ENCODE data around the gene TMEM190. TPM values are rescaled to one million over a fixed set of nuclear protein-coding genes. Genes with fewer than 3 reads are reported as not detected.
A peak's percentile ranks its signal among the peaks of the same experiment; 100 is the strongest.
"Not testable (repeated sequence)": the region's sequence is repeated elsewhere in the genome, so short reads cannot be mapped to it uniquely, and the experiment has no call there.

The TMEM190 gene
- total RNA-seq, 2 donors from 2014 or later, result not detected

GRCh38 chr19:55406826-55407549, 30.4 kb downstream of the TMEM190 start:
- ATAC-seq (peak in 1 of 2 donors; percentile 25), DNase-seq (peak; percentile 58)
- intact Hi-C loops (cut with DNase I), result no loop called here

GRCh38 chr19:55407550-55407799, 30.8 kb downstream of the TMEM190 start, which contains the start of gene UBE2S:
Gene UBE2S (minus strand): TSS chr19:55407788. CDS start chr19:55407589, 199 bp downstream.
- ATAC-seq; DNase-seq; intact Hi-C loops (cut with DNase I): not testable (repeated sequence)

- peak; percentile 99 for DNase-seq
- intact Hi-C loops (cut with DNase I), result no loop called here
- ATAC-seq, result peak; percentile 96 to 97
Measured at GRCh38 chr19:55407800-55408532, 31.3 kb downstream of the TMEM190 start.

DNA sequence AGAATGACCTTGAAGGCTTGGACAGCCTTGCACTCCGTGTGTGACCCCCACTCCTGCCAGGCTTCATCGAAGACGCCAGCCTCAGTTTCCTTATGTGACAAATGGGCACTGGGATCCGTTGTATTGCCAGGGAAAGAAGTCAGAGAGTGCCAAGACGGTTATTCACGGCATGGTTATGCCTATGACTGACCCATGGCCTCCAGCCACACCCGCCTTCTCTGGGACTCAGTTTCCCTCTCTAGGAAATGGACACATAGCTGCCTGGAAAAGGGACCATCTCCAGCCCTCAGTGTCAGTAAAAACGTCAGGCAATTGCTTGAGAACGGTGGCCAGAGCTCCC, 31.9 kb downstream of the TMEM190 start:
- DNase-seq (no peak), ATAC-seq (no peak)
- intact Hi-C loops (cut with DNase I), result no loop called here

GRCh38 chr19:55409179-55409578, 32.6 kb downstream of the TMEM190 start:
- intact Hi-C loops (cut with DNase I); DNase-seq; ATAC-seq: not testable (repeated sequence)

DNA sequence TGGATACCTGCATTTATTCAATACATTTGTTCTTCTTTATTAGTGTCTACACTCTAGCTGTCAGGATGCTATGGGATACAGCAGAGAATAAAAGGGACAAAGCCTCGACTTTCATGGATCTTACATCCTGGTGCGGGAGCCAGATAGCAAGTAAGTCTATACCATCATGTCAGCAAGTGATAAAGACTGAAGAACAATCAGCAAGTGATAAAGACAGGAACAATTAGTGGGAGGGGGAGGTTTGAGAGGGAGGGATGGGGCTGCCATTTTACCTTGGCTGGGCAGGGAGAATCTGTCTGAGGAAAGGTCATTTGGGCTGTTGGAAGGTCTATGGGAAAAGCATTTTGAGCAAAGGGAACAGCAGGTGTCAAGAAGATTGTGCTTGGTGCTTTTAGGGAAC, 33.5 kb downstream of the TMEM190 start:
- DNase-seq (no peak), ATAC-seq (no peak)
- intact Hi-C loops (cut with DNase I), result loop anchor here in 1 of 2 donors (10.0 kb wide), 1 partner anchor 265 kb away; the partner anchor contains the start of gene TNNT1

GRCh38 chr19:55418185-55418584, 41.6 kb downstream of the TMEM190 start:
- ATAC-seq (peak; percentile 87 to 94), DNase-seq (peak; percentile 37)
- intact Hi-C loops (cut with DNase I), result loop anchor here (2.0 to 10.0 kb wide), 2 partner anchors 273 to 277 kb away; partner anchors contain the start of gene TNNT1 (in 1 of the 2)

DNA sequence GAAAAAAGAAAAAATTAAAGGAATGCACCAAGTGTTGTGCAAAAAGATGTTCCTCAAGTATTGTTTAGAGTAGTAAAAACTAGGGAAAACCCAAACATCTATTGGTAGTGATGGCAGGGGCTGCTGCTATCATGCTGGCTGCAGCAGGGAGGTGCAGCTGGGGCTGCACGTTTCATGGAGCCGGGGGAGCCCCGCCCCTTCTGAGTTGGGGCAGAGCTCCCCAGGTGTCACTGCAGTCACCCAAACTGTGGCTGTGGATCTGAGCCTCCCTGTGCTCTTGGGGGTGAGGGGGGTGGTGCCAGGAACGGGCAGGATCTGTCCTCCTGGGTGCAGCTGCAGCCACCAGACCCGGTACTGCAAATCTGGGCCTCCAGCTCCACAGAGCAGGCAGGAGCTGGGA, 42.5 kb downstream of the TMEM190 start:
- ATAC-seq (no peak), DNase-seq (no peak)

DNA sequence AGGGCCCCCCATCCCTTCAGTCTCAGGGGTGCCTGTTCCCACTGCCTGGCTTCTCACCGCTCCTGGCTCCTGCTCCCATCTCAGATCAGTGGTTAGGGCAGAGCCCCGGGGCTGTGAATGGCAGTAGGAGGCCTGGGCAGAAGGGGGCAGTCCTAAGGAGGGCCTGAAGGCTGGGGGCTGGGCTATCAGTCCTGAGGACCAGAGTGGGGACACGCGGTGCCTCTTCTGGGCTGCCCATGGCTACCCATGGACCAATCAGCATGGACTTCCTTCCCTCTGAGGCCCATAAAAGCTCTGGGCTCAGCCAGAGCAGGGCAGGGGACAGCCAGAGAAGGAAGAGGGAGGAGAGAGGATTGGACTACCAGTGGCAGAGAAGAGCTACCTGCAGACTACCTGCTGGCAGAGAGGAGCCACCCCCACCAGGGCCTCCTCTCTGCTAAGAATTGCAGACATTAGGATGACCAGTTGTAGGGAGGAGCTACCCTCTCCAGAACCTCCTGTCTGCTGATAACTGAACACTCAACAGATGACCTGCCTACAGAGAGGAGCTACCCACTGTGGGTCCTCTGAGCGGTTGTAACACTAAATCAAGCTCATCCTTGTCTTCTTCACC, 43.1 kb downstream of the TMEM190 start:
- intact Hi-C loops (cut with DNase I), result loop anchor here (2.0 to 10.0 kb wide), 2 partner anchors 275 to 279 kb away; partner anchors contain the start of gene TNNT1 (in 1 of the 2)
- ATAC-seq (no peak), DNase-seq (no peak)

More for the DNA sequence above, 42.5 kb downstream of the TMEM190 start:
- intact Hi-C loops (cut with DNase I), result loop anchor here (2.0 to 10.0 kb wide), 2 partner anchors 274 to 278 kb away; partner anchors contain the start of gene TNNT1 (in 1 of the 2)

GRCh38 chr19:55421281-55421680, 44.7 kb downstream of the TMEM190 start:
- intact Hi-C loops (cut with DNase I); ATAC-seq: not testable (repeated sequence)

GRCh38 chr19:55423225-55424005, 46.8 kb downstream of the TMEM190 start:
- intact Hi-C loops (cut with DNase I), result no loop called here
- no peak for DNase-seq
- ATAC-seq, result no peak

More at GRCh38 chr19:55421281-55421680, 44.7 kb downstream of the TMEM190 start:
- not testable (repeated sequence) for DNase-seq

DNA sequence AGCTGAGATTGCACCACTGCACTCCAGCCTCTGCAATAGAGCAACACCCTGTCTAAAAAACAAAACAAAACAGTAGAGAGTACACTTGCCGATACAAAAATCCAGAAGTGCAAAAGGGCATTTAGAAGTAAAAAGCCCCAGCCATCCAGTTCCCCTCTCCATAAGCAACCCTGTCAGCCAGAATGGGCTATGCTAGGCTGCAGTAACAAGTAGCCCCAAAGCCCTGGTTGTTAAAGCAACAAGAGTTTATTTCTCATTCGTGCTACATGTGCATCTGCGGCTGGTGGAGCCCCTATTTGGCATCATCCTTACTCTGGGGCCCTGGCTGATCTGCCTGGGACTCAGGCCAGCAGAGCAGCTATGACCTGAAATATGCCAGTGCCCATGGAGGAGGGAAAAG, 47.9 kb downstream of the TMEM190 start:
- ATAC-seq, result no peak
- intact Hi-C loops (cut with DNase I), result no loop called here
- no peak for DNase-seq

DNA sequence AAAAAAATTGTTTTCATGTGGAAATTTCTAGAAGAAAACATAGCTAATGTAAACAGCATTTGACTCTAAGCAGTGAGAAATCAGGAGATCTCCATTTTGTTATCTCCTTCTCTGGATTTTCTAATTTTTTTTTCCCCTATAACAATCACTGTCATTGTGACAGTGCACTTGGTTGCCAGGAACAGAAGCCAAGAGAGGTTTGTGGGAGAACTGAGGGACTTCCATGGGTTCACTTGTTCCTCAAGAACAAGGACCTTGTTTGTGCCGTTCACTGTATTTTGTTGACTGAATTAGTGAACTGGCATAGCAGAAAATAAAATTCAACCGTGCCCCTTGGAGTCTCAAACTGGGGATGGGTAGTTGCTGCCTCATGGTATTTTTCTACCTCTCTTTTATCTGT, 49.4 kb downstream of the TMEM190 start:
- intact Hi-C loops (cut with DNase I), result no loop called here
- DNase-seq, result no peak
- no peak for ATAC-seq

Other genes with a start within 250 kb of the TMEM190 start
- gene TNNT1, start 227.6 kb upstream of the TMEM190 start, total RNA-seq, result 10 to 100 TPM; 13.7 to 25.6 TPM
- 1,000 to 10,000 TPM; 1,897 to 2,132 TPM for gene TNNI3, start 219.1 kb upstream of the TMEM190 start, total RNA-seq
- gene DNAAF3, start 210.2 kb upstream of the TMEM190 start, total RNA-seq, result 1 to 10 TPM in 1 of 2 donors, under 1 TPM in 1; 0.41 to 1.1 TPM
- gene SYT5, start 196.5 kb upstream of the TMEM190 start, total RNA-seq, result not detected
- 1 to 10 TPM in 1 of 2 donors, under 1 TPM in 1; 0.74 to 1.5 TPM for gene PTPRH, start 167.3 kb upstream of the TMEM190 start, total RNA-seq
- gene TMEM86B, start 148.1 kb upstream of the TMEM190 start, total RNA-seq, result 1 to 10 TPM; 1.2 to 1.4 TPM
- gene PPP6R1, start 117.8 kb upstream of the TMEM190 start, total RNA-seq, result 10 to 100 TPM; 37.8 to 42.4 TPM
- gene HSPBP1, start 96.7 kb upstream of the TMEM190 start, total RNA-seq, result 10 to 100 TPM; 26.4 to 35.8 TPM
- gene BRSK1, start 92.8 kb upstream of the TMEM190 start, total RNA-seq, result 10 to 100 TPM in 1 of 2 donors, 1 to 10 TPM in 1; 9.1 to 19.5 TPM
- gene TMEM150B, start 51.5 kb upstream of the TMEM190 start, total RNA-seq, result 1 to 10 TPM; 3.1 to 3.6 TPM
- gene KMT5C, start 37.0 kb upstream of the TMEM190 start, total RNA-seq, result 1 to 10 TPM; 6.7 to 6.9 TPM
- not detected for gene COX6B2, start 22.1 kb upstream of the TMEM190 start, total RNA-seq
- not detected for gene GARIN5B, start 13.6 kb upstream of the TMEM190 start, total RNA-seq
- not detected for gene IL11, start 6.4 kb upstream of the TMEM190 start, total RNA-seq
- gene TMEM238, start 7.5 kb downstream of the TMEM190 start, total RNA-seq, result under 1 TPM; 0.84 to 0.97 TPM
- gene RPL28, start 9.1 kb downstream of the TMEM190 start, total RNA-seq, result 100 to 1,000 TPM; 789 to 866 TPM
- 10 to 100 TPM; 18.1 to 29.9 TPM for gene UBE2S, start 31.0 kb downstream of the TMEM190 start, total RNA-seq
- not detected for gene SHISA7, start 66.5 kb downstream of the TMEM190 start, total RNA-seq
- 10 to 100 TPM; 58.4 to 60.5 TPM for gene ISOC2, start 84.8 kb downstream of the TMEM190 start, total RNA-seq
- gene C19orf85, start 87.9 kb downstream of the TMEM190 start, total RNA-seq, result not detected
- 1 to 10 TPM; 5.3 to 9.0 TPM for gene ZNF628, start 99.8 kb downstream of the TMEM190 start, total RNA-seq
- 10 to 100 TPM in 1 of 2 donors, 1 to 10 TPM in 1; 9.2 to 13.7 TPM for gene NAT14, start 108.4 kb downstream of the TMEM190 start, total RNA-seq
- gene SSC5D, start 111.6 kb downstream of the TMEM190 start, total RNA-seq, result 1 to 10 TPM; 5.7 to 6.7 TPM
- 100 to 1,000 TPM; 151 to 181 TPM for gene SBK2, start 160.3 kb downstream of the TMEM190 start, total RNA-seq
- gene SBK3, start 168.7 kb downstream of the TMEM190 start, total RNA-seq, result 10 to 100 TPM; 55.3 to 62.7 TPM
- 10 to 100 TPM; 10.8 to 12.7 TPM for gene ZNF579, start 204.0 kb downstream of the TMEM190 start, total RNA-seq
- gene FIZ1, start 222.7 kb downstream of the TMEM190 start, total RNA-seq, result 10 to 100 TPM; 14.5 to 17.0 TPM
- 10 to 100 TPM; 14.1 to 18.7 TPM for gene ZNF524, start 223.5 kb downstream of the TMEM190 start, total RNA-seq
- 10 to 100 TPM; 16.2 to 20.2 TPM for gene ZNF865, start 228.8 kb downstream of the TMEM190 start, total RNA-seq
- 10 to 100 TPM; 11.1 to 11.7 TPM for gene ZNF784, start 247.7 kb downstream of the TMEM190 start, total RNA-seq